DMS153 treated with DMSO at 0.1 percent for 48 hours (cell line): ENCODE measurements around the gene PSMF1.

Experiments used
- DNase-seq: peaks from one replicate; lab custom pipeline; 2025; ENCODE audit not compliant: unreplicated experiment; lab: John Stamatoyannopoulos, UW

Gene PSMF1, protein sequence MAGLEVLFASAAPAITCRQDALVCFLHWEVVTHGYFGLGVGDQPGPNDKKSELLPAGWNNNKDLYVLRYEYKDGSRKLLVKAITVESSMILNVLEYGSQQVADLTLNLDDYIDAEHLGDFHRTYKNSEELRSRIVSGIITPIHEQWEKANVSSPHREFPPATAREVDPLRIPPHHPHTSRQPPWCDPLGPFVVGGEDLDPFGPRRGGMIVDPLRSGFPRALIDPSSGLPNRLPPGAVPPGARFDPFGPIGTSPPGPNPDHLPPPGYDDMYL

DNA sequence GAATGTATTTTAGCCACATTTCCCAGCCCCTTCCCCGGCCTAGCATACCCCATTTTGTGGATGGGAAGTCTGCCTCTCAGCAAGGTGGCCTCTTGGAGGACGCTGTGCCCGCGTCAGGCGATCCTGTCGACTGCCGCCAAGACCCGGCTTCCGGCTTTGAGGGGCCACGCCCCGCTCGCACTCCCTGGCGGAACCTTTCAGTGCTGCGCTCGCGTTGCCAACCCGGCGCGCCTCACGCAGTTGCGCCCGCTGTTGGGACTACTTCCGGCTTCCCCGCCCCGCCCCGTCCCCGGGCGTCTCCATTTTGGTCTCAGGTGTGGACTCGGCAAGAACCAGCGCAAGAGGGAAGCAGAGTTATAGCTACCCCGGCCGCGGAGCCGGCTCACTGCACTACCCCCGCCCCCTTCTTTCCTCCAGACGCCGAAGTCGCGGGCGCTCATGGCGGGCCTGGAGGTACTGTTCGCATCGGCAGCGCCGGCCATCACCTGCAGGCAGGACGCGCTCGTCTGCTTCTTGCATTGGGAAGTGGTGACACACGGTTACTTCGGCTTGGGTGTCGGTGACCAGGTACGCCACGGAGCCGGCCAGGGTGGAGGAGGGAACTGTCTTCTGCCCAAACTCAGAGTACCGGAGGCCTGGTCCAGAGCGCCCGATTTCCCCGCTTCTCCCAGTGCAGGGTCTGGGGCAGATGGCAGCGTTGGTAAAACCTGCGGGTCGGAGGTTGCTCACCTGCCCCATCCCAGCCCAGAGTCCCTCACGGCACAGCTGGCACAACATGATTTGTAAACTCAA lies at the start of gene PSMF1:
Gene PSMF1, plus strand, starts transcription at position 267 of the 792 bp plus-strand sequence. Its CDS starts 172 bp downstream, at position 439.
- DNase-seq: peak; percentile 86

DNA sequence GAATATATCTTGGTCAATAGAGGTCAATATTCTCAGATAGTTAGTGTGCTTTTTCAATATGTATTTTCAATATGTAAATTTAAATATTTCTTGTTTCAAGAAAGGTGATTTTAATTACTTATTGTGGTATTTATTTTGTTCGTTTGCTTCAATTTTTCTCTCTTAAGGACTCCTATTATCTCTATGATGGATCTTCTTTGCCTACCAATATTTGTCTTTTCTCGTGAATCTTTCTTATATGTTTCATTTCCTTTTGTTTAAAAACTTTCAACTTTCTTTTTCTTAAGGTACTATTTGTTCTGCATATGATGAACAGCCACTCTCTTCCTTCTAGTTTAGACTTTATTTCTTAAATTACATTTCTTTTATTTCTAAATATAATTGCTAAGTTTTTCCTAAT lies 46.1 kb upstream of the PSMF1 start:
- no peak for DNase-seq

DNA sequence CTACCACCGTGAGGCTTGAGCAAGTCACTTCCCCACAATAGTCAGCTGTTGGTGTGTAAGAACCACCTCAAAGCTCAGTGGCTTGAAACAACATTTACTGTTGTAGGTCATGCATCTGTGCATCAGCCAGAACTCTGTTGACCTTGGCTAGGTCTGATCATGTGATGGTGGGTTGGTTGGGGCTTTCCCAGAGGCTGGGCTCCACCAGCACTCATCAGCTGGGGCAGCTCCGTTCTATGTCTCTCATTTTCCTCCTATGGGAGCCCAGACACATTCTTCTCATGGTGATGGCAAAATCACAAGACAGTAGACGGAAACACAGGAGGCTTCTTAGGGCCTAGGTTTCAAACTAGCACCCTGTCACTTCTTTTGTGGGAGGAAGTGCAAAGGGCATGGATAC lies 42.8 kb upstream of the PSMF1 start:
- DNase-seq: no peak

DNA sequence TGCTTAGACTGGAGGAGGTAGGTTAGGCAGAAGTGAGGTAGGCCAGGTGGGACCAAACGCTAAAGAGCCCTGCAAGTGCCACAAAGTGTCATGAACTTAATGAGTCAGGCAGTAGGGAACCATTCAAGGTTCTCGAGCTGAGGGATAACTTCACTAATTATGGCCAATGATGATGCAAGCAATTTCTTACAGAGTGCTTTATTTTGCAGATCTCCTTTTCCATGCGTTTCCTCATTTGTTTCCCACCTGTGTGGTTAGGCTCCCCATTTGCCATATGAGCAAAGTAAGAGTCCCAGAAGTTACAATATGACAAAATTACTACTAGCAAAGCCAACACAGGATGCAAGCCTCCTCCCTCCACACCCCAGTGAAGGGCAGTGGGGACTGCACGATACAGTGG lies 36.5 kb upstream of the PSMF1 start:
- DNase-seq: no peak

DNA sequence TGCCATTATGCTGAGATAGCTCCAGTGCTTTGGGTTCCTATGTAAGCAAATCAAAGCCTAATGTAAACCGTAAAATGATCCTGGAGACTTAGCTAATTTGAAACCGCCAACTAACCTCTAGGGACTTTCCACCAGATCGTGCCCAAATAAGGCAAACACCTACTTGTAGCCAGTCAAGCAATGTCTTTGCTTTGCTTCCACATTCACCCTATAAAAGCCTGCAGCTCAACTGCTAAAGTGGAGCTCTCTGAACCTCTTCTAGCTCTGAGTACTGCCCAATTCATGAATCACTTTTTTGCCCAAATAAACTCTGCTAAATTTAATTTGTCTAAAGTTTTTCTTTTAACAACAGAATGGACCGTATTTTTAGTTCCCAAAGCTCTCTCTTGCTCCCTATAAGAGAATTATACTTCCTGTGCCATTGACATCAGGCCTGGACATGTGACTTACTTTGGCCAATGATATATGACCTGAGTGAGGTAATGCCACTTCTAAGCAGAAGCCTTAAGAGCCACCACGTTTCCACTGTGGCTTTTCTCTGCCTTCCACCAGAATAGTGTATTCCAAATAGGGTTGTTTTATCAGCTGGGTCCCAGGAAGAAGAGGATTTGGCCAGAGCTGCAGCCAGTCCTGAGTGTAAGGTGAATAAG lies 34.8 kb upstream of the PSMF1 start:
- DNase-seq: no peak

DNA sequence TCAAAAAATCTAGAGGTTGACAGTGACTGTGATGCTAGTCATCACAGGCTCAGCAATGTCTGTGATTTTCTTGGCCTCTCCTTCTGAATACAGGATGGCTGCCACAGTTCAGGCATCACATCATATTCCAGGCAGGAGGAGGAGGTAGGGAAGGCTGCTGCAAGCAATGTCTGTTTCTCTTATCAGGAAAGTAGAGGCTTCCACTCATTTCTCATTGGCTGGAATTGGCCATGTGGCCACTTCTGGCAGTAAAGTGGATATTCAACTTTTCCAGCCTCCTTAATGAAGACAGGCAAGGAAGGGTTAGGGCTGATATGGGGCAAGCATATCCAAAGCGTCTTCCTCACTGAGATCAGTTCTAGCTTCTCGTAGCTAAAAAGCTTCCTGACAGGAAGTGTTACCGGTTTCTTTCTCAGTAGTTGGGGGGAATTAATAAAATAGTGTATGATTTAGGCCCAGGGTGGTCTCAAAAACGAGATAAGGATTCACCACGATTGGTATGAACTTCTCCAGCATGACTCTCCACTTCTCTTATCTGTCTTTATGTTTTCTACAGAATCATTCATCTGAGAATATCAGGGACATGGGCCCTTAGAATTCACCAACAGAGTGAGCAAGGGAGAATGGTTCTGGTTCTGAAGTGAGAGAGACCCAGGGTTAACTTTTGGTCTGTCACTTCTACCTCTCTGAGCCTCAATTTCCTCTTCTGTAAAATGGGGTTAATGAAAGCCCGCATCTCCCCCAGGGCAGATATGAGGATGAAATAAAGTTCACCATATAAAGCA lies 32.7 kb upstream of the PSMF1 start:
- DNase-seq: no peak

DNA sequence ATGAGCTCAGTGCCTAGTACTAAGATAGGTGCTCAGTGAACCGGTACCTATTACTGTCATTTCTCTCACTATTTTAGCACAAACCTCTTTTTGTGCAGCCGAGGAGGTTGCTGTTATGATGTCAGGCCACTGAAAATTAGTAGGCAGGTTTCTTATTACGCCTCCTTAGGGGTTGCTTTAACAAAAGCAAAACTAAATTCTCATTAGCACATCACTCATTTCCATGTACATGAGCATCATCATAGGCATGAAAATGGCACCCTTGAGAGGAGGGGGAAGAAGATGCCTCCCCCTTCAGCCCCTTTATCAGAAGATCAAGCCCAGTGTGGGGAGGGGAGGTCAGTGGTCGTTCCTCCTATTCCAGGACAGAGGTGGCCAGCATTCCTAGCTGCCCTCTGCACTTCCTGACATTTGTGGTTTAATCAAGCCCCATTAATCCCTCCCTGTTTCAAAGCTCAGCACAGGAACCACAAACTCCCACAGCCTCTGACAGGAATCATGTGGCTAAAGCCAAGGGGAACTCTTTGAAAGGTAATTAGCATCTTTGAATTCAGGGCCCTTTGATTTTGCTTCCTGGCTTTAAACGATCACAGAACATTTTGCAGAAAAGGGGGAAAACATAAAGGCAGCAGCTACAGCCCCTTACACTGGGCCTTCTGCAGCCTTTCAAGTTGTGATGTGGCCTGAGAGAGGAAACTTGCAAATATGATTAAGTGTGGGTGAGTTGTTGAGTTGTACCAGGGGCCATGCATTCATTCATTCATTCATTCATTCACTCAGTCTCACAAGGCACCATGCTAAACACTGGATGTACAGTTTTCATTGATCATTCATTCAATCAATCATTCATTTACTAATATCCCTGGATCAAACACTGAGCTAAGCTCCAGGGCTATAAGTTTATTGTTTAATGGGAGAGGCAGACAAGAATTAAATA lies 31.9 kb upstream of the PSMF1 start:
- DNase-seq: no peak

DNA sequence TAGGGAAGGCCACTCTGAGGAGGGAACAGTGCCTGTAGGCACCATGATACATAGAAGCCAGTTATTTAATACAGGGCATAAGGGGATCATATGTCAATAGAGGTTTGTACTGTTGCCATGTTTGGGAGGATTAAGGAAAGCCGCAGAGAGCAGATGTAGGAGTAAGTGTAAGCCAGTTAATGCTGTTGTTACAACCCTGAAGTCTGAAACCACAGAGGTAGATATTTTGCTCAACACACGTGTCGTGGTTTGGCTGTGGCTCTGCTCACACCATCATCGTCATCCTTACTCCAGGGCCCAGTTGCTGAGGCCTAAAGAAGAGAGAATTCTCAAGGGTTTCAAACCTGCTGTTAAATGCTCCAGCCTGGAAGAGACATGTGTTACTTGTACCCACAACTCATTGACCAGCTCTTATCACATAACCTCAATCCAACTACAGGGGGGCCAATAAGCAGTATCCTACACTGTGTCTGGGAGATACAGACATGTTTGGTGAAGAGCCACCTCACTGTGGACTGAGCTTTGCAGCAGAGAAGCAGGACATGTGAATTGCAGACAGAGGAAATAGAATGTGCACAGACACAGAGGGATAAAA lies 31.0 kb upstream of the PSMF1 start:
- DNase-seq: no peak

DNA sequence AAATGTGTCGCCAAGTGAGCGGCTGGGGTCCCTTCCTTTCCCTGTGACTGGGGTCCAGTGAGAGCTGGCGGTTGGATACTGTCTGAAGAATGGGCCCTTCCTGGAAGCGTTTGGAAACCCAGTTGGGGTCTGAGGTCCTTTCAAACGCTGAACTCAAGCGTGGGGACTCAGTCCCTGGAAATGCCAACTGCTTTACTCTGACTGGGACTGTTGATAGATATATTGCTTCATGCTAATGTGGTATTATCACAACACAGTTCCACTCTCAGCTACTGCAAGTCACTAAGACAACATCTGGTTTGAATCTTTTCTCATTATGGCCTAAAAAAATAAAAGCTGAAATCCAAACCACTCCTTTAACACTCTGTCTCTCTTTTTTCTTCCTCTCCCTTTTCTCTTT lies 23.7 kb upstream of the PSMF1 start:
- DNase-seq: no peak

DNA sequence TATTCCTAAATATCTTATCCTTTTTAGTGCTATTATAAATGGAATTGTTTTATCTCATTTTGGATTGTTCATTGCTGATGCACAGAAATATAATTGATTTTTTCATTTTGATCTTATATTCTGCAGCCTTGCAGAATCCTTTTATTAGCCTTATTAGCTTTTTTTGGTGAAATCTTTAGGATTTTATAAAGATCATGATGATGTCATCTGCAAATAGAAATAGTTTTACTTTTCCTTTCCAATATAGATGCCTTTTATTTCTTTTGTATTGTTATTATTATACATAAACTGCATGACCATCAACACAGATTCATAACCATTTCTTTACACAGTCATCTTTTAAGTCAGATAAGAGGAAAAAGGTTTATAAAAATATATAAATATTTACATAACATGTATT lies 16.9 kb upstream of the PSMF1 start:
- DNase-seq: no peak

DNA sequence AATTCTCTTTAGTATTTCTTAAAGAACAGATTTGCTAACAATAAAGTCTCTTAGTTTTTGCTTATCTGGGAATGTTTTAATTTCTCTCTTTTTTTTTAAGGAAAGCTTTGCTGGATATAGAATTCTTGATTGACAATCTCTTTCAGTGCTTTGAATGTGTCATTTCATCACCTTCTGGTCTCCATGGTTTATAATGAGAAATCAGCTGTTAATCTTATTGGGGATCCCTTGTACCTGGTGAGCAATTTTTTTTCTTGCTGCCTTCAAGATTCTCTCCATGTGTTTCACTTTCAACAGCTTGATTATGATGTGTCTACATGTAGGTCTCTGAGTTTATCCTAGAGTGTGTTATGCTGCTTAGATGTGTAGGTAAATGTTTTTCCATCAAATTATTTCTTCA lies 16.4 kb upstream of the PSMF1 start:
- DNase-seq: no peak

DNA sequence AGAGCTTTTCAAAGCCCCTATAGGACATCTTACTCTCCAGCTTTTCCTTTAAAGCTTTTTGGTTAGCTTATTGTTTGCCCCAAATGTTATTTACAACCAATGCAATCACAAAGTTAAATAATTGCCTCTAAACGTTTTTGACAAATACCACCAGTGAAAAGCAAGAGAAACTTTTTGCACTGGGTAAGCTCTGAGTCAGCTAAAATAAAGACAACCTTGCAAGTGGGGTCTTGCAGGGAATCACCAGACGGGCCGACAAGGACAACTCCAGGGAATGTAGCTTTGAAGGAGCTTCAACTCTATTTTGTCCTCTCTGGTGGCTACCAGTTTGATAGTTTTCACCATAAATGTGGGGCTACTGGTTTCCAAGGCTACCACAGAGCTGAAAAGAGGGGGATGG lies 14.7 kb upstream of the PSMF1 start:
- no peak for DNase-seq

DNA sequence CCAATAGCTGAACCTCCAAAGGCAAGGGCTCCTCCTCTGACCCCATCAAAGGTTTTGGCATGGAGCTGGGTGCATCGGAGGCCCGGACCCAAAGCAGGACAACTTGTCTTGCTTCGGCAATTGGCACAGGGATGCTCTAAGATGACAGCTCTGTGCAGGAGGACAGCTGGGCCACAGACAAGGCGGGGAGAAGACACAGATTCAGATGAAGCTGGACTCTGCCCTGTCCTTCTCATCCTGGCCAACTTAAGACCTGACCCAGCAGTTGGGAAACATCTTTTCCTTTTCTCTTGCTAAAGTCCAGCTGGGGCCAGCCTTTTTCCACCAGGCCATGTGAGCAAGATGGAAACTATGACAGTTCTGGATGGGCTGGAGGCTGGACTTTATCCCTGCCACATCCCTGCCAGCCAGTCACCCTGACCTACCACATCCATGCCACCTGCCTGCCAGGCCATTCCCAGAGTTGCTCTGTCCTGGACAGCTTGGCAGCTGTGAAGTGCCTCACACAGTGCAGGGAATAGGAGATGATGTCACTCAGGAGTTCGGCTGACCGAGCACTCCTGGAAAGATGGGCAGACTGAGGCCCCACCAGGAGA lies 12.7 kb upstream of the PSMF1 start:
- no peak for DNase-seq

DNA sequence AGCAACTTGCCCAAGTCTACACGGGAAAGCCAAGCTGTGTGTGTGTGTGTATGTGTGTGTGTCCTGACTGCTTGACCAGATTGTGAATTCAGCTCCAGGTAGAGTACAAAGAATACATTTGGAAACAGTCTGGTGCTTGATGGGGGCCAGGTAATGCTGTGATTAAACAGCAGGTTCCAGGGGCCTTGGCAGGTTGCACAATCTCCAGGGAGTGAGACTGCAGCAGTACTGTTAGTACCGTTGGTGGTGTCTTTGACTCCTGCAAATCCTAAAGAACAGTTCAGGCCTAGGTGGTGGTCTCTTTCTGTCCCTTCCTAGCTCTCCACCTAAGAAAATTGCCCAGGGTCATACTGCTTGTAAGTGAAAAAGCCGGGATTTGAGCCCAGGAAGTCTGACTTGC lies 11.2 kb upstream of the PSMF1 start:
- DNase-seq: no peak

DNA sequence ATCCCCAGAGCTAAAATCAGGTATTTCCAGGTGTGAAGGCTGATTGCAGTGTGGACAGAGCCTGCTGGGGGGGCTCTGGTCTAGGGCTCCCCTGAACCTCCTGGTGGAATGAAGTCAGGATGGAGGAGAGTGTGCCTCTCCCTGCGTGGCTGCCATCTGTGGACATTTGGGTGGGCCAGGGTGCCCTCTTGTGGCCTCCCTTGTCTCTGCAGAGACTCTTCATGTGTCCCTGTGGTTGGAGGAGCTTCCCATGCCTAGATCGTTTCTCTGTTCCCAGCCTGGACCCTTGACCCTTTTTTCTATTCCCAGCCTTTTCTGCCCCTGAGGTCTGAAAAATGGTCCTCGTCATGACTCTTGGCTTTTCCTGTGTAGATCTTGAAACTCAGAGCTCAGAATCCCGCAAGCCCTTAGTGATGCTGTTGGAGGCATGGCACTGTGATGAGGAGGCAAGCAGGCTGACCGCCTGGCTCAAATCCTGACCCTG lies 9.9 kb upstream of the PSMF1 start:
- DNase-seq: peak; percentile 3

DNA sequence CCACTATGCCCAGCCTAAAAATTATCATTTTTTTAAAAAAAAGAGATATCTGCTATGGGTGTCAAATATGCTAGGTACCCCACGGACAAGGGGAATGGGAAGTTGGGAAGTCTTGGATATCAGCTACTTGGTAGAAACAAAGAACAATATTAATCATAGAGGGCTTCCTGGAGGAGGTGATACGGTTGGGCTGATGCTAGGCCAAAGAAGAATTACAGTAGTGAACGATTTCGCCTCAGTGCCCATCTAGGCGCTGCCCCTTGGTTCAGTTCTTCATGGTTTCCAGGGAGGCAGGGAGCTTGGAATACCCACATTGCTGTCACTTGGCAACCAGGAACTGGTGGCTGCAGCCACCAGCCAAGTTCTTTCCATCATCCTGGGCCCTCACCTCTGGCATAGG lies 5.5 kb upstream of the PSMF1 start:
- DNase-seq: no peak

DNA sequence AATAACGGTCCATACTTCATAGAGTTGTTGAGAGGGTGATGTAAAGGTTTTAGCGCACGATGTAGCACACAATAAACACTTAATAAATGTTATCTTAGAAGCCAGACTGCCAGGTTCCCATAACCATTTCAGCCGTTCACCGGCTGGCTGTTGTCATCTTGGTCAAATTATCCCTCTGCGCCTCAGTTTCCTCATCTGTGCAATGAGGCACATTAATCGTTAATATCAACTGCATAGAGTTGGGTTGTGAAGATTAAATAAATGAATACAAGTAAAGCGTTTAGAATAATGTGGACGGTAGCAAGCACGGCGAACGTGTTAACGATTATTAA lies 432 bp upstream of the PSMF1 start:
- no peak for DNase-seq

DNA sequence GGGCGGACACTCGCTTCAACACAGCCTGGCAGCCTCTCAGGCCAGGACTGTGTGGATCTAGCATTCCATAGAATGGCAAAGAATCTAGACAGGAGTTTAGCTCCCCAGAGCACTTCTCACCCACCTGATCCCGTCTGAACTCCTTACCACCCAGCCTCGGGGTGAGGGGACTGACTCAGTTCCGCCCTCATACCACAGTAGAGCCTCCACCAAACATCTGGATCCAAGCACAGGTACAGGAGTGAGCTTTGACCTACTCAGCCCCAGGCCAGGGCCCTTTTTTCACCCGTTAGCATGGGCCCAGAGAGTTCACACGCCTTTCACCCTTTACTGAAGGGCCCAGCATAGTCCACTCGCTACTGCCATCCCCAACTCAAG lies 715 bp downstream of the PSMF1 start:
- no peak for DNase-seq

DNA sequence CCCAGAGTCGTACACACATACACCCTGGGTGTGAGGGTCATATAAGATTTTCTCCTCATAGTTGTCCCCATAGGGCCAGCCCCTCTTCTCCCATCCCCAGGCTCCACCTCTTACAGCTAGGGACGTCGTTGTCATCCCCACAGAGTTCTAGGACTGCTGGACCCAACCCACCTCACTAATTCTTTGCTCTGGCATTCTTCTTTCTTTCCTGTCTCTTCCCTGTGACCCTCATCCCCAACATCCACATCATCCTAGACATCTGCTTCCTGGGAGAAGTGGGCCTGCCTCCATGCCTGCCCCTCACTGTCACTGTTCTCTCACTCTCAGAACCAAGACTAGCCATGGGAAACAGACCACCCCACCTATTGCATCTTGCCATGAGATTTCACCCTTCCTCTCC lies 1.1 kb downstream of the PSMF1 start:
- DNase-seq: no peak

DNA sequence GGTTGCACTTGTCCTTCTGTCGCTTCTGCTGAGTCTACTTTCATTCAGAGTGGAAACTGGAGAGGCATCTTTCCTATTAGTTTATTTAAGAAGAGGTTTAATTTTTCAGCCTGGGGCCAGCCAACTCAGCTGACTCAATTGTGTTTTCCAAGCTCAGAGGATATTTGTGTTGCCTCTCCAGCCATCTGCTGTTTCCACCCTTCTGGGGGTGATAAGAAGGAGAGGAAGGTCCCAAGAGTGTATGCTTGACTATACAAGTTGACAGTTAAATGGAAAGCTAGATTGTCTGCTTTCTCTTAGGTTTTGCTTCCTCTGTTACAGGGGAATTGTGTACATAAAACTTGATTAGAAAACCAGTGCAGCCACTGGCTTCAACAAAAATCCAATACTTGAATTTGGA lies 3.0 kb downstream of the PSMF1 start:
- no peak for DNase-seq
